HepG2 (cell line): ENCODE results near the gene CCNQ. TPM values are rescaled to one million over a fixed set of nuclear protein-coding genes. Genes with fewer than 3 reads are reported as not detected.

ENCODE experiments used
- ATAC-seq: fragments of 200-7000 bp; cut with Tn5 transposase; 3 replicates; pipeline ENCODE4 v1.9.1; 2020; ENCODE audit warnings: mild to moderate bottlenecking, moderate library complexity
- BruUV-seq: library from RNA; stranded (reverse); fragments of 400-500 nt; replicated peaks from 2 replicates; lab custom pipeline; 2021; lab: Mats Ljungman, UMichigan
- CTCF ChIA-PET: fragments of 300-600 bp; formaldehyde crosslinking; extraction: SDS; loops from one replicate; lab custom pipeline; 2021; ENCODE audit warnings: low total read pairs, inconsistent platforms, low intra/inter-chr PET ratio; lab: Yijun Ruan, JAX
- POLR2A ChIA-PET: fragments of 350-600 bp; sonication (Branson Sonifier 250); formaldehyde crosslinking; loops from one replicate; lab custom pipeline; 2020; ENCODE audit warnings: antibody characterized with exemption, inconsistent platforms; lab: Yijun Ruan, JAX
- DNase-seq: peaks from one replicate; pipeline ENCODE4 v3.0.0-alpha.2; 2015; ENCODE audit warnings: low spot score
- FAIRE-seq: peaks from 3 replicates; lab custom pipeline; 2011; peaks lifted over from hg19 to GRCh38; lab: Jason Lieb, UNC
- H2AFZ ChIP-seq: one replicate; pipeline ENCODE4 v1.6.1; 2011; ENCODE audit warnings: low read length, inconsistent platforms
- H3K27ac ChIP-seq: fragments of 300-600 bp; 3 replicates; pipeline ENCODE4 v1.8.0; 2011; ENCODE audit warnings: mixed run types, mild to moderate bottlenecking, mixed read lengths, low read length, inconsistent platforms; ENCODE audit not compliant: insufficient read depth; ENCODE audit errors: extremely low read length
- H3K27me3 ChIP-seq, 2 experiments: fragments of 200-600 bp in 1 of 2; 2 replicates in 1 of 2; 3 replicates in 1 of 2; pipeline versions ENCODE4 v1.6.0 to v1.8.0; 2011; ENCODE audit warnings: low read length in 2 of 2, mild to moderate bottlenecking in 2 of 2, moderate library complexity in 2 of 2, inconsistent platforms in 1 of 2; ENCODE audit not compliant: insufficient read depth in 2 of 2, control insufficient read depth in 1 of 2
- H3K36me3 ChIP-seq, 2 experiments: fragments of 200-600 bp in 1 of 2; replicated peaks in 1 of 2; 2 replicates in 1 of 2; 3 replicates in 1 of 2; pipeline versions ENCODE4 v1.5.1 to v1.8.0; 2011; ENCODE audit warnings: low read length in 2 of 2, inconsistent platforms in 1 of 2; ENCODE audit not compliant: insufficient read depth in 2 of 2, control insufficient read depth in 1 of 2
- H3K4me1 ChIP-seq: 2 replicates; pipeline ENCODE4 v1.5.1; 2012; ENCODE audit warnings: low read length, inconsistent platforms; ENCODE audit not compliant: insufficient read depth
- H3K4me2 ChIP-seq: 2 replicates; pipeline ENCODE4 v1.6.0; 2011; ENCODE audit warnings: low read depth, low read length, inconsistent platforms
- H3K4me3 ChIP-seq, 3 experiments: fragments of 200-600 bp in 1 of 3; sonication (generic), shearing (Covaris generic) in 1 of 3; replicated peaks in 1 of 3; 2 replicates each; pipeline ENCODE4 v1.5.1; 2011 to 2016; ENCODE audit warnings: low read length in 3 of 3, inconsistent platforms in 2 of 3, low read depth in 2 of 3, mild to moderate bottlenecking in 2 of 3, control low read depth in 1 of 3, mixed read lengths in 1 of 3; ENCODE audit not compliant: insufficient read depth in 1 of 3
- H3K79me2 ChIP-seq: one replicate; pipeline ENCODE4 v1.6.1; 2011; ENCODE audit warnings: low read length, inconsistent platforms; ENCODE audit not compliant: insufficient read depth
- H3K9ac ChIP-seq: 2 replicates; pipeline ENCODE4 v1.6.0; 2011; ENCODE audit warnings: mild to moderate bottlenecking, low read depth, low read length, inconsistent platforms; ENCODE audit not compliant: insufficient read depth
- H3K9me3 ChIP-seq: 2 replicates; pipeline ENCODE4 v1.5.1; 2012; ENCODE audit warnings: mild to moderate bottlenecking, low read length
- H4K20me1 ChIP-seq: 2 replicates; pipeline ENCODE4 v1.6.0; 2011; ENCODE audit warnings: inconsistent platforms, mild to moderate bottlenecking, low read length, moderate library complexity; ENCODE audit not compliant: insufficient read depth
- ADNP ChIP-seq: sonication (generic); formaldehyde crosslinking; IDR thresholded peaks from 2 replicates; pipeline ENCODE4 v1.4.0; 2020; ENCODE audit warnings: missing genetic modification reagents
- BCL6 ChIP-seq: IDR thresholded peaks from 2 replicates; pipeline ENCODE4 v1.6.1; 2016; ENCODE audit warnings: missing genetic modification reagents, missing compliant biosample characterization
- DNMT3B ChIP-seq: conservative IDR thresholded peaks from 2 replicates; pipeline ENCODE4 v1.6.1; 2016; ENCODE audit warnings: missing biosample characterization, control low read depth
- EP300 ChIP-seq, 3 experiments: sonication (generic) in 1 of 3; formaldehyde crosslinking in 1 of 3; IDR thresholded peaks; 2 replicates each; pipeline versions ENCODE4 v1.5.1 to v1.6.1; 2011 to 2020; ENCODE audit warnings: low read depth in 2 of 3, low read length in 2 of 3, borderline replicate concordance in 1 of 3, improper control_type of control experiment in 1 of 3, mild to moderate bottlenecking in 1 of 3, missing genetic modification reagents in 1 of 3, moderate library complexity in 1 of 3
- HDAC2 ChIP-seq: sonication (generic); formaldehyde crosslinking; IDR thresholded peaks from 2 replicates; pipeline ENCODE4 v1.4.0; 2020; ENCODE audit warnings: missing genetic modification reagents
- HNF4A ChIP-seq: sonication (generic); formaldehyde crosslinking; IDR thresholded peaks from 2 replicates; pipeline ENCODE4 v1.4.0; 2020; ENCODE audit warnings: missing genetic modification reagents
- HNF4G ChIP-seq, 2 experiments: sonication (generic) in 1 of 2; formaldehyde crosslinking in 1 of 2; IDR thresholded peaks; 2 replicates each; pipeline versions ENCODE4 v1.4.0 to v1.6.1; 2011 to 2020; ENCODE audit warnings: borderline replicate concordance in 2 of 2, low read depth in 2 of 2, mild to moderate bottlenecking in 2 of 2, low read length in 1 of 2, missing genetic modification reagents in 1 of 2, moderate library complexity in 1 of 2
- ISL2 ChIP-seq: sonication (generic); formaldehyde crosslinking; IDR thresholded peaks from 2 replicates; pipeline ENCODE4 v1.5.0; 2020; ENCODE audit warnings: missing genetic modification reagents
- MAFK ChIP-seq, 2 experiments: IDR thresholded peaks in 1 of 2; conservative IDR thresholded peaks in 1 of 2; 2 replicates each; pipeline ENCODE4 v1.6.1; 2011; ENCODE audit warnings: improper control_type of control experiment in 2 of 2, low read length in 2 of 2
- PAF1 ChIP-seq: IDR thresholded peaks from 2 replicates; pipeline ENCODE4 v1.6.1; 2016; ENCODE audit warnings: missing genetic modification reagents, missing compliant biosample characterization
- POLR2AphosphoS5 ChIP-seq: IDR thresholded peaks from 2 replicates; pipeline ENCODE4 v1.6.1; 2012; ENCODE audit warnings: low read depth, low read length
- RXRA ChIP-seq: sonication (generic); formaldehyde crosslinking; IDR thresholded peaks from 2 replicates; pipeline ENCODE4 v1.5.1; 2020; ENCODE audit warnings: missing genetic modification reagents
- SSRP1 ChIP-seq: IDR thresholded peaks from 2 replicates; pipeline ENCODE4 v1.6.1; 2016; ENCODE audit warnings: control low read depth
- ZFX ChIP-seq: sonication (generic); formaldehyde crosslinking; IDR thresholded peaks from 2 replicates; pipeline ENCODE4 v1.4.0; 2020; ENCODE audit warnings: mild to moderate bottlenecking, low read depth, missing genetic modification reagents, moderate library complexity
- ZNF138 ChIP-seq: sonication (generic); formaldehyde crosslinking; IDR thresholded peaks from 2 replicates; pipeline ENCODE4 v1.5.0; 2020; ENCODE audit warnings: mild to moderate bottlenecking, low read depth, missing genetic modification reagents
- ZNF790 ChIP-seq: sonication (generic); formaldehyde crosslinking; IDR thresholded peaks from 2 replicates; pipeline ENCODE4 v1.8.0; 2022; ENCODE audit warnings: missing genetic modification reagents, mild to moderate bottlenecking, borderline replicate concordance
- ZNF850 ChIP-seq: sonication (generic); formaldehyde crosslinking; conservative IDR thresholded peaks from 2 replicates; pipeline ENCODE4 v1.9.0; 2021; ENCODE audit warnings: mild to moderate bottlenecking, missing genetic modification reagents
- WGBS: methylation state at CpG from one replicate; pipeline ENCODE4 v1.1.6; 2017; ENCODE audit warnings: low lambda C conversion rate; 5-methylcytosine and 5-hydroxymethylcytosine counted together
- in situ Hi-C: cut with HindIII; loops from 2 replicates; pipeline ENCODE4 v1.10.0; 2017; ENCODE audit warnings: low pct_unique_long_range_greater_than_20kb; ENCODE audit not compliant: extremely low pct_ligation_motif_present
- intact Hi-C: fragments of 100-400 bp; cut with micrococcal nuclease; formaldehyde crosslinking; loops from one replicate; pipeline ENCODE4 v1.10.0; 2022; ENCODE audit not compliant: unreplicated experiment
- polyA plus RNA-seq, 8 experiments: library from polyadenylated mRNA; depleted of rRNA in 3 of 8; stranded (reverse) in 7 of 8; unstranded in 1 of 8; fragments of >200 nt; fragmentation: Illumina TruSeq in 4 of 8; extraction: Trizol in 4 of 8; gene quantifications; 2 replicates each; pipeline versions ENCODE4 v1.2.1 to v1.2.3, GENCODE V29; 2011 to 2016; ENCODE audit warnings: low read depth in 4 of 8, missing spikeins in 1 of 8, mixed read lengths in 1 of 8; ENCODE audit not compliant: insufficient read depth in 1 of 8
- total RNA-seq, 5 experiments: library from RNA; depleted of rRNA; stranded (reverse); fragments of >200 nt; fragmentation: Illumina TruSeq; extraction: Trizol; gene quantifications; 2 replicates each; pipeline ENCODE4 v1.2.3, GENCODE V29; 2016; ENCODE audit warnings: low read depth in 1 of 5
- TF ChIP-seq, protein P1 (sequence below): IDR thresholded peaks from 2 replicates; pipeline ENCODE4 v1.6.1; 2012; ENCODE audit warnings: inconsistent platforms
- TF ChIP-seq, protein P2 (sequence below): sonication (generic); formaldehyde crosslinking; IDR thresholded peaks from 2 replicates; pipeline ENCODE4 v1.4.0; 2020; ENCODE audit warnings: missing genetic modification reagents

Gene CCNQ
- total and polyA plus RNA-seq, 2 of the 13 experiments (the other 11 are each of a cell fraction or from before 2014, with no cell fraction given), result 15.0 to 25.5 TPM

DNA sequence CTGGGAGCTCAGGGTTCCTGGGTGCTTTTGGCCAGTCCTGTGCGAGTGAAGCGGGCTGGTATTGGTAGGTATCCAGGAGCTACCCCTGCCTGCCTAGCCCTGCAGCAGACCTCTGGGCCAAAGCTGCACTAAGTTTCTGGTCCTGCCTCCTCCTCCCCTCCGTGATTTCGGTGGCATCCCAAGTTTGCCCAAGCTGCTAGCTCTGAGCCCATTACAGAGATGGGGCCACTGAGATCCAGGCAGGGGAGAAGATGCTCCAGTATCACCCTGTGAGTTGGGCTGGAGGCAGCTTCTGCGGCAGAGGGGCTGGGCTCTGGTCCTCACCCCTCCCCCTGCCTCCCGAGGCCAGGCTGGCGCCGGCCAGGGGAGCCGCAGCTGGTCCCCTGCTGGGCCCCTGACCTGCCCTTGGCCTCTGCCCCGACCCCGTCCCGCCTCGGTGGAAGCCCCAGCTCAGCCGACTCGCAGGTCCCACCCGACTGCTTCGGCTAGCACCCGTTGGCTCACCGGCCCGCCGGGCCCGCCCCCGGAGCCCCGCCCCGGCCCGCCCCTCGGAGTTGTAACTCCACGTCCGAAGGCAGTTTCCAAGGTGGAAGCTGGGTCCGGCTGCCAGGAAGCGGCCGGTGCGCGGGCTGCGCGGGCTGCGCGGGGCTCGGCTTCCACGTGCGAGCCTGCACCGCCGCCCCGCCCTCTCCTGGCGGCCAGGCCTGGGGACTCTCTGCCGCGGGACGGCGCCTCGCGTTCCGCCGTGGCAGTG, 47.9 kb upstream of the CCNQ start, which contains the start of gene DUSP9 (continued):
- no peak for TF ChIP-seq ZNF790 (CRISPR knock-in tag)
- TF ChIP-seq SSRP1 (CRISPR knock-in tag), result no peak
- TF ChIP-seq, protein P1, sequence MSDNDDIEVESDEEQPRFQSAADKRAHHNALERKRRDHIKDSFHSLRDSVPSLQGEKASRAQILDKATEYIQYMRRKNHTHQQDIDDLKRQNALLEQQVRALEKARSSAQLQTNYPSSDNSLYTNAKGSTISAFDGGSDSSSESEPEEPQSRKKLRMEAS, result no peak
- TF ChIP-seq POLR2AphosphoS5, result peak; percentile 33
- TF ChIP-seq DNMT3B, result no peak

- peaks cover 52% of the 10 kb centered on the region for H3K79me2 ChIP-seq
- H4K20me1 ChIP-seq, result peaks cover 13% of the 10 kb centered on the region; the same call in 1 of the 2 replicates
- no peak overlapping the region for H2AFZ ChIP-seq
- H3K36me3 ChIP-seq, result peaks cover 0 to 3% of the 10 kb centered on the region in 2 experiments; a peak in 1 of 5 replicates
- BruUV-seq, result no TSS peak
- FAIRE-seq (peak; percentile 97), ATAC-seq (peak; percentile 6), DNase-seq (peak; percentile 79)
- peak overlapping the region; percentile 84 for H3K4me2 ChIP-seq
- H3K4me3 ChIP-seq, result peak overlapping the region; percentile 23 to 73 (median 61); a peak in 4 of 6 replicates
- H3K27me3 ChIP-seq, result no peaks in the 10 kb centered on the region; a peak in 1 of 5 replicates
- H3K27ac ChIP-seq, result peak overlapping the region; percentile 81
- no peaks in the 10 kb centered on the region for H3K9me3 ChIP-seq
- in situ Hi-C loops, result loop anchor here (5.0 kb wide), 1 partner anchor 34 kb away; no protein-coding TSS in a partner anchor
- WGBS, result 2% methylated on average over 9 of the region's 10 CpGs
- H3K9ac ChIP-seq, result peak overlapping the region; percentile 65
- H3K4me1 ChIP-seq, result peaks cover 53% of the 10 kb centered on the region
- intact Hi-C loops, result loop anchor here (2.0 kb wide), 1 partner anchor 23 kb away; no protein-coding TSS in a partner anchor
- ChIA-PET POLR2A (interaction anchor here (0.9 to 15.1 kb wide), 7 partner anchors 10 to 81 kb away, joined by 3 to 596 read pairs (median 7); no protein-coding TSS in a partner anchor), CTCF (interaction anchor here (3.0 kb wide), 1 partner anchor 36 kb away, joined by 10 read pairs; no protein-coding TSS in a partner anchor)
- TF ChIP-seq EP300 (IDR thresholded peaks at IDR 0.05; ENCODE audit: low read depth in 2 of 2, low read length in 2 of 2) (peak in 1 of 2 experiments; percentile 84; a peak in 1 of 4 replicates), EP300 (CRISPR knock-in tag; IDR thresholded peaks at IDR 0.05; ENCODE audit: borderline replicate concordance) (no peak), ADNP (CRISPR knock-in tag) (no peak), ZNF138 (CRISPR knock-in tag) (no peak), ZNF850 (CRISPR knock-in tag) (no peak), HNF4G (IDR thresholded peaks at IDR 0.05; ENCODE audit: borderline replicate concordance, low read depth, low read length) (peak; percentile 20; the same call in 1 of the 2 replicates), HNF4G (CRISPR knock-in tag; IDR thresholded peaks at IDR 0.05; ENCODE audit: borderline replicate concordance, low read depth) (no peak), RXRA (CRISPR knock-in tag) (peak; percentile 32; the same call in 1 of the 2 replicates), HNF4A (CRISPR knock-in tag) (peak; percentile 60), MAFK (conservative IDR thresholded peaks at IDR 0.05 in 1 of 2, IDR thresholded peaks at IDR 0.05 in 1 of 2; ENCODE audit: low read length in 2 of 2) (peak; percentile 60 to 73), PAF1 (CRISPR knock-in tag) (peak; percentile 56; the same call in 1 of the 2 replicates), HDAC2 (CRISPR knock-in tag) (0 out of 2 replicates have a peak, but pooled peaks have one; percentile 38), ISL2 (peak; percentile 73; the same call in 1 of the 2 replicates), BCL6 (CRISPR knock-in tag) (peak; percentile 79), ZFX (CRISPR knock-in tag) (peak; percentile 57)
- TF ChIP-seq, protein P2, sequence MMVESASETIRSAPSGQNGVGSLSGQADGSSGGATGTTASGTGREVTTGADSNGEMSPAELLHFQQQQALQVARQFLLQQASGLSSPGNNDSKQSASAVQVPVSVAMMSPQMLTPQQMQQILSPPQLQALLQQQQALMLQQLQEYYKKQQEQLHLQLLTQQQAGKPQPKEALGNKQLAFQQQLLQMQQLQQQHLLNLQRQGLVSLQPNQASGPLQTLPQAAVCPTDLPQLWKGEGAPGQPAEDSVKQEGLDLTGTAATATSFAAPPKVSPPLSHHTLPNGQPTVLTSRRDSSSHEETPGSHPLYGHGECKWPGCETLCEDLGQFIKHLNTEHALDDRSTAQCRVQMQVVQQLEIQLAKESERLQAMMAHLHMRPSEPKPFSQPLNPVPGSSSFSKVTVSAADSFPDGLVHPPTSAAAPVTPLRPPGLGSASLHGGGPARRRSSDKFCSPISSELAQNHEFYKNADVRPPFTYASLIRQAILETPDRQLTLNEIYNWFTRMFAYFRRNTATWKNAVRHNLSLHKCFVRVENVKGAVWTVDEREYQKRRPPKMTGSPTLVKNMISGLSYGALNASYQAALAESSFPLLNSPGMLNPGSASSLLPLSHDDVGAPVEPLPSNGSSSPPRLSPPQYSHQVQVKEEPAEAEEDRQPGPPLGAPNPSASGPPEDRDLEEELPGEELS, result peak; percentile 72
Measured at GRCh38 chrX:153645921-153646488, 47.1 kb upstream of the CCNQ start.
